H1 (cell line): Measurements from ENCODE around the gene TMEM243. TPM values are rescaled to one million over a fixed set of nuclear protein-coding genes. Genes with fewer than 3 reads are reported as not detected.

Experiments used
- CTCF ChIA-PET: fragments of 300-600 bp; sonication (Branson Sonifier 250); formaldehyde crosslinking; loops from one replicate; lab custom pipeline; 2021; ENCODE audit not compliant: partially characterized antibody; lab: Charles Lee
- POLR2A ChIA-PET: fragments of 300-600 bp; sonication (Branson Sonifier 250); formaldehyde crosslinking; loops from one replicate; lab custom pipeline; 2021; ENCODE audit warnings: inconsistent platforms; ENCODE audit not compliant: partially characterized antibody; lab: Charles Lee
- DNase-seq, 2 experiments: peaks; one replicate each; pipeline versions ENCODE4 v3.0.0 to v3.0.0-alpha.2; 2010 to 2022; ENCODE audit warnings: low spot score in 2 of 2, low read depth in 1 of 2, mixed read lengths in 1 of 2
- FAIRE-seq: peaks from 2 replicates; lab custom pipeline; 2011; peaks lifted over from hg19 to GRCh38; lab: Jason Lieb, UNC
- H2AFZ ChIP-seq: 2 replicates; pipeline ENCODE4 v1.8.1; 2012; ENCODE audit warnings: low read length, inconsistent platforms
- H2AK5ac ChIP-seq: 2 replicates; pipeline ENCODE4 v1.6.1; 2013; ENCODE audit warnings: low read depth, low read length
- H2BK120ac ChIP-seq: replicated peaks from 2 replicates; pipeline ENCODE3; 2013; ENCODE audit warnings: low read depth, low read length, inconsistent platforms
- H2BK12ac ChIP-seq: 2 replicates; pipeline ENCODE4 v1.6.1; 2013; ENCODE audit warnings: low read depth, low read length
- H2BK15ac ChIP-seq: 2 replicates; pipeline ENCODE4 v1.6.1; 2013; ENCODE audit warnings: low read length
- H2BK20ac ChIP-seq: 2 replicates; pipeline ENCODE4 v1.6.1; 2013; ENCODE audit warnings: low read length
- H2BK5ac ChIP-seq: 2 replicates; pipeline ENCODE4 v1.6.1; 2013; ENCODE audit warnings: low read depth, low read length
- H3K14ac ChIP-seq: 2 replicates; pipeline ENCODE4 v1.6.1; 2013; ENCODE audit warnings: inconsistent platforms; ENCODE audit not compliant: insufficient read length
- H3K18ac ChIP-seq: 2 replicates; pipeline ENCODE4 v1.6.1; 2013; ENCODE audit warnings: low read length; ENCODE audit errors: extremely low read depth
- H3K23ac ChIP-seq: 2 replicates; pipeline ENCODE4 v1.6.1; 2013; ENCODE audit warnings: inconsistent platforms; ENCODE audit not compliant: insufficient read length
- H3K23me2 ChIP-seq: 2 replicates; pipeline ENCODE4 v1.6.1; 2013; ENCODE audit warnings: low read depth, low read length
- H3K27ac ChIP-seq: 2 replicates; pipeline ENCODE4 v1.6.1; 2011; ENCODE audit warnings: low read depth, low read length, inconsistent platforms
- H3K27me3 ChIP-seq, 4 experiments: replicated peaks in 1 of 4; 1 replicate in 1 of 4; 2 replicates in 3 of 4; pipeline versions ENCODE4 v1.6.1 to v1.8.1; 2011 to 2013; ENCODE audit warnings: low read length in 3 of 4, mild to moderate bottlenecking in 3 of 4, inconsistent platforms in 2 of 4, mixed read lengths in 2 of 4, moderate library complexity in 1 of 4; ENCODE audit not compliant: control insufficient read depth in 3 of 4, insufficient read depth in 3 of 4; ENCODE audit errors: extremely low read depth in 1 of 4
- H3K36me3 ChIP-seq, 4 experiments: 2 replicates each; pipeline versions ENCODE4 v1.6.1 to v1.8.1; 2011 to 2013; ENCODE audit warnings: mild to moderate bottlenecking in 4 of 4, low read length in 3 of 4, moderate library complexity in 2 of 4, control low read depth in 1 of 4, inconsistent platforms in 1 of 4; ENCODE audit not compliant: insufficient read depth in 4 of 4, control insufficient read depth in 2 of 4
- H3K4ac ChIP-seq: replicated peaks from 2 replicates; pipeline ENCODE3; 2013; ENCODE audit warnings: low read length, low read depth, mixed read lengths, inconsistent platforms; ENCODE audit not compliant: insufficient read length
- H3K4me1 ChIP-seq, 4 experiments: replicated peaks in 1 of 4; 1 replicate in 1 of 4; 2 replicates in 3 of 4; pipeline versions ENCODE4 v1.6.1 to v1.8.1; 2011 to 2013; ENCODE audit warnings: low read length in 3 of 4, inconsistent platforms in 2 of 4, mixed read lengths in 1 of 4; ENCODE audit not compliant: insufficient read depth in 4 of 4, control insufficient read depth in 3 of 4
- H3K4me2 ChIP-seq, 2 experiments: 2 replicates each; pipeline versions ENCODE4 v1.6.1 to v1.8.1; 2011 to 2013; ENCODE audit warnings: low read depth in 2 of 2, low read length in 2 of 2, control low read depth in 1 of 2, inconsistent platforms in 1 of 2, mild to moderate bottlenecking in 1 of 2; ENCODE audit not compliant: insufficient read depth in 1 of 2
- H3K4me3 ChIP-seq, 4 experiments: fragments of 200-600, 300-600 bp in 1 of 4; sonication (generic), shearing (Covaris generic), sonication (Bioruptor Twin) in 1 of 4; 2 replicates each; pipeline versions ENCODE4 v1.5.1 to v1.8.1; 2011 to 2016; ENCODE audit warnings: low read length in 4 of 4, low read depth in 3 of 4, control low read depth in 2 of 4, inconsistent platforms in 2 of 4, mild to moderate bottlenecking in 2 of 4, mixed read lengths in 1 of 4, moderate library complexity in 1 of 4; ENCODE audit not compliant: insufficient read depth in 2 of 4; ENCODE audit errors: extremely low read depth in 1 of 4
- H3K56ac ChIP-seq: replicated peaks from 2 replicates; pipeline ENCODE3; 2013; ENCODE audit warnings: low read depth, mild to moderate bottlenecking, mixed read lengths, low read length, inconsistent platforms; ENCODE audit not compliant: insufficient read length
- H3K79me1 ChIP-seq: 2 replicates; pipeline ENCODE4 v1.6.1; 2013; ENCODE audit warnings: low read depth, low read length, control low read depth
- H3K79me2 ChIP-seq, 2 experiments: 2 replicates each; pipeline versions ENCODE4 v1.6.1 to v1.8.1; 2012 to 2013; ENCODE audit warnings: low read length in 2 of 2, mild to moderate bottlenecking in 2 of 2, inconsistent platforms in 1 of 2; ENCODE audit not compliant: insufficient read depth in 2 of 2, control insufficient read depth in 1 of 2
- H3K9ac ChIP-seq, 4 experiments: replicated peaks in 1 of 4; 1 replicate in 1 of 4; 2 replicates in 3 of 4; pipeline versions ENCODE4 v1.6.1 to v1.8.1; 2011 to 2013; ENCODE audit warnings: low read depth in 3 of 4, low read length in 3 of 4, control low read depth in 2 of 4, mild to moderate bottlenecking in 2 of 4, moderate library complexity in 2 of 4, inconsistent platforms in 1 of 4; ENCODE audit errors: extremely low read depth in 1 of 4
- H3K9me3 ChIP-seq, 2 experiments: 2 replicates each; pipeline versions ENCODE4 v1.6.1 to v1.8.1; 2012 to 2013; ENCODE audit warnings: mild to moderate bottlenecking in 2 of 2, moderate library complexity in 2 of 2, control low read depth in 1 of 2, inconsistent platforms in 1 of 2, low read depth in 1 of 2, low read length in 1 of 2, mixed read lengths in 1 of 2; ENCODE audit not compliant: insufficient read depth in 2 of 2
- H4K20me1 ChIP-seq, 2 experiments: replicated peaks in 1 of 2; 2 replicates each; pipeline versions ENCODE3 to v1.8.1; 2011 to 2013; ENCODE audit warnings: inconsistent platforms in 2 of 2, low read length in 2 of 2, mild to moderate bottlenecking in 1 of 2; ENCODE audit not compliant: insufficient read depth in 2 of 2, control insufficient read depth in 1 of 2
- H4K5ac ChIP-seq: 2 replicates; pipeline ENCODE4 v1.6.1; 2013; ENCODE audit warnings: low read length, low read depth, mixed read lengths, inconsistent platforms; ENCODE audit not compliant: insufficient read length
- H4K8ac ChIP-seq: 2 replicates; pipeline ENCODE4 v1.8.0; 2013; ENCODE audit warnings: mild to moderate bottlenecking, moderate library complexity, low read length, inconsistent platforms; ENCODE audit not compliant: insufficient read depth; ENCODE audit errors: extremely low read depth
- H4K91ac ChIP-seq: replicated peaks from 2 replicates; pipeline ENCODE3; 2013; ENCODE audit warnings: low read length, mixed read lengths, inconsistent platforms; ENCODE audit not compliant: insufficient read length
- ASH2L ChIP-seq: fragments of 200-600, 300-600 bp; sonication (generic); IDR thresholded peaks from one replicate; pipeline ENCODE4 v1.7.1; 2017; ENCODE audit warnings: low read length
- BRCA1 ChIP-seq: IDR thresholded peaks from 2 replicates; pipeline ENCODE4 v1.6.1; 2012; ENCODE audit warnings: low read depth, low read length, improper control_type of control experiment
- CBX5 ChIP-seq: fragments of 300-800, 300-1000 bp; sonication (generic); IDR thresholded peaks from 2 replicates; pipeline ENCODE4 v1.7.1; 2016; ENCODE audit warnings: antibody characterized with exemption, low read length, low read depth
- CREB1 ChIP-seq: IDR thresholded peaks from 2 replicates; pipeline ENCODE4 v1.6.1; 2012; ENCODE audit warnings: inconsistent platforms
- EZH2 ChIP-seq: fragments of 200-600 bp; sonication (generic); IDR thresholded peaks from 2 replicates; pipeline ENCODE4 v1.7.1; 2012; ENCODE audit warnings: low read depth, mild to moderate bottlenecking, moderate library complexity, low read length, inconsistent platforms; ENCODE audit not compliant: severe bottlenecking
- GTF2F1 ChIP-seq: IDR thresholded peaks from 2 replicates; pipeline ENCODE4 v1.6.1; 2012; ENCODE audit warnings: low read depth, low read length, improper control_type of control experiment, borderline replicate concordance
- SIN3A ChIP-seq, 2 experiments: IDR thresholded peaks in 1 of 2; conservative IDR thresholded peaks in 1 of 2; 2 replicates each; pipeline ENCODE4 v1.6.1; 2011 to 2012; ENCODE audit warnings: low read length in 2 of 2, improper control_type of control experiment in 1 of 2, low read depth in 1 of 2, mild to moderate bottlenecking in 1 of 2
- WGBS, 2 experiments: shearing (Covaris generic) in 1 of 2; methylation state at CpG; one replicate each; pipeline versions ENCODE4 v1.1.6 to v1.1.7; 2013 to 2015; ENCODE audit warnings: low lambda C conversion rate in 2 of 2, mixed read lengths in 2 of 2, inconsistent platforms in 1 of 2, low coverage in 1 of 2, missing lambda C conversion rate in 1 of 2; ENCODE audit not compliant: insufficient replicate concordance in 2 of 2, insufficient coverage in 1 of 2, insufficient read length in 1 of 2; ENCODE audit errors: extremely low coverage in 1 of 2, missing lambda C conversion rate in 1 of 2; 5-methylcytosine and 5-hydroxymethylcytosine counted together
- polyA plus RNA-seq, 7 experiments: library from polyadenylated mRNA; depleted of rRNA in 3 of 7; stranded (reverse) in 5 of 7; unstranded in 2 of 7; fragments of >200 nt in 5 of 7; fragments of 200-250 nt in 2 of 7; gene quantifications; 1 replicate in 5 of 7; 2 replicates in 1 of 7; 4 replicates in 1 of 7; pipeline versions ENCODE4 v1.2.1 to v1.2.3, GENCODE V29; 2011 to 2013; ENCODE audit warnings: missing spikeins in 2 of 7, mixed read lengths in 2 of 7
- total RNA-seq: library from RNA; stranded (reverse); fragmentation: NEBNext Ultra II Directional; extraction: Animal tissue kit (Norgen Biotek cat#: 25700); gene quantifications from 2 replicates; pipeline ENCODE4 v1.2.1, GENCODE V29; 2021
- TF ChIP-seq, protein P1 (sequence below): IDR thresholded peaks from 2 replicates; pipeline ENCODE4 v1.6.1; 2012; ENCODE audit warnings: low read length, inconsistent platforms
- TF ChIP-seq, protein P2 (sequence below): IDR thresholded peaks from 2 replicates; pipeline ENCODE4 v1.6.1; 2012; ENCODE audit warnings: inconsistent platforms

The TMEM243 gene
- total and polyA plus RNA-seq, 2 of the 8 experiments (the other 6 are each of a cell fraction or from before 2014, with no cell fraction given): 23.7 to 27.6 TPM

DNA sequence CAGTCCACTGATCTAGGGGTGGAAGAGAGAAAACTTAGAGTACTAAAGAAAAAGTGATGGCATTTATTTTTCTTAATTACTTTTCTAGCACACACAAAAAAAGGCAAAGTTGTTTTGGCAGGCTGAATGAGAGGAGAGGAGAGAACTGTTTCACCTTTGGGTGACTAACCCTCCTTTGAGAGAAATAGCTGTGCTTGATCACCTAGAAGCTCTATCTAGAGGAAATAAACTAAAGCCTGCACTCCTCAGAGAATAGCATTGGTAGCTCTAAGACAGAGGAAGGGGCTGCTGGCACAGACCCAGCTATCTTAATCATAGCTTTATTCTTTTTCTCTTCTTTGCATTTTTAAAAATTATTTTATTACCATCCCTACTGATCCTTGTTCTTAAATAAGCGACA is 6.3 kb downstream of the TMEM243 start:
- Histone ChIP-seq H3K4me1 (peaks cover 0 to 7% (median 0%) of the 10 kb centered on the region in 4 experiments; a peak in 1 of 7 replicates), H2AK5ac (no peak overlapping the region), H4K91ac (no peak overlapping the region), H3K4me2 (no peak overlapping the region), H2AFZ (no peak overlapping the region), H3K27ac (no peak overlapping the region), H2BK120ac (no peak overlapping the region), H3K14ac (no peak overlapping the region), H3K23ac (no peak overlapping the region), H2BK20ac (no peak overlapping the region), H3K79me2 (peaks cover 0 to 71% of the 10 kb centered on the region in 2 experiments; a peak in 3 of 4 replicates), H4K5ac (no peak overlapping the region), H3K9ac (no peak overlapping the region), H2BK12ac (no peak overlapping the region), H3K18ac (no peak overlapping the region), H3K27me3 (no peaks in the 10 kb centered on the region), H3K36me3 (peaks cover 0 to 10% (median 5%) of the 10 kb centered on the region in 4 experiments; a peak in 4 of 8 replicates), H3K56ac (no peak overlapping the region), H4K8ac (no peak overlapping the region), H2BK5ac (no peak overlapping the region), H4K20me1 (peaks cover 3% of the 10 kb centered on the region in 2 experiments), H3K79me1 (peaks cover 12% of the 10 kb centered on the region; the same call in 1 of the 2 replicates), H3K23me2 (no peaks in the 10 kb centered on the region; the same call in 1 of the 2 replicates), H3K4ac (no peak overlapping the region), H3K4me3 (no peak overlapping the region), H3K9me3 (no peaks in the 10 kb centered on the region), H2BK15ac (no peak overlapping the region)
- TF ChIP-seq ASH2L (no peak), CBX5 (no peak), BRCA1 (no peak), CREB1 (no peak), GTF2F1 (no peak), EZH2 (no peak), SIN3A (conservative IDR thresholded peaks at IDR 0.05 in 1 of 2, IDR thresholded peaks at IDR 0.05 in 1 of 2; ENCODE audit: low read depth in 1 of 2, low read length in 2 of 2) (no peak)
- TF ChIP-seq, protein P1, sequence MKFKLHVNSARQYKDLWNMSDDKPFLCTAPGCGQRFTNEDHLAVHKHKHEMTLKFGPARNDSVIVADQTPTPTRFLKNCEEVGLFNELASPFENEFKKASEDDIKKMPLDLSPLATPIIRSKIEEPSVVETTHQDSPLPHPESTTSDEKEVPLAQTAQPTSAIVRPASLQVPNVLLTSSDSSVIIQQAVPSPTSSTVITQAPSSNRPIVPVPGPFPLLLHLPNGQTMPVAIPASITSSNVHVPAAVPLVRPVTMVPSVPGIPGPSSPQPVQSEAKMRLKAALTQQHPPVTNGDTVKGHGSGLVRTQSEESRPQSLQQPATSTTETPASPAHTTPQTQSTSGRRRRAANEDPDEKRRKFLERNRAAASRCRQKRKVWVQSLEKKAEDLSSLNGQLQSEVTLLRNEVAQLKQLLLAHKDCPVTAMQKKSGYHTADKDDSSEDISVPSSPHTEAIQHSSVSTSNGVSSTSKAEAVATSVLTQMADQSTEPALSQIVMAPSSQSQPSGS: no peak
- TF ChIP-seq, protein P2, sequence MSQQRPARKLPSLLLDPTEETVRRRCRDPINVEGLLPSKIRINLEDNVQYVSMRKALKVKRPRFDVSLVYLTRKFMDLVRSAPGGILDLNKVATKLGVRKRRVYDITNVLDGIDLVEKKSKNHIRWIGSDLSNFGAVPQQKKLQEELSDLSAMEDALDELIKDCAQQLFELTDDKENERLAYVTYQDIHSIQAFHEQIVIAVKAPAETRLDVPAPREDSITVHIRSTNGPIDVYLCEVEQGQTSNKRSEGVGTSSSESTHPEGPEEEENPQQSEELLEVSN: no peak
- no peak for FAIRE-seq
- ChIA-PET CTCF (interaction anchor here (0.9 to 1.7 kb wide), 7 partner anchors 10 to 296 kb away, joined by 3 to 5 read pairs (median 4); no protein-coding TSS in a partner anchor), POLR2A (interaction anchor here (1.2 to 3.0 kb wide), 4 partner anchors 11 to 40 kb away, joined by 3 to 12 read pairs (median 6); no protein-coding TSS in a partner anchor)
- DNase-seq: no peak
- WGBS, 2 experiments: 95% methylated on average over 1 of the region's 1 CpG; no CpG with 5 or more reads in 1 of the 2 experiments
